ENCODE results near the gene EHD1. TPM values are rescaled to one million over a fixed set of nuclear protein-coding genes. Genes with fewer than 3 reads are reported as not detected.

EHD1 gene
- total and polyA plus RNA-seq, 2 of the 8 experiments (the other 6 are each of a cell fraction or from before 2014, with no cell fraction given): 31.5 to 42.9 TPM

DNA sequence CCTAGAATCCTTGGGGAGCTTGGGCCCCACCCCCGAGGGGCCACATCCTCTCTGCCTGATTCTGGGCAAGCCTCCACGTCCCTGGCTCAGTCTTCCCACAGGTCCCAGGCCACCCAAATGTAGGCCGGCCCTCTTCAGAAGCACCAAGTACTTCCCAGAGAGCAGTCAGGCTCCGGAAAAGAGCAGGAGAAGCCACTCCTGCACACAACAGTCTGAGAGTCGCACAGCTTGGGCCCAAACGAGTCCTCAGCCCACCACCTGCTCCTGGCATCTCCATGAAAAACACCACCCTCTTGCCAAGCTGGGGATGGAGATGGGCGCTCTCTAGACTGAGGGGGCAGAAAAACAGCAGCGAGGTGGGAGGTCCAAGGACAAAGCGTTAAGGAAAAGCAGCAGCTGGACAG, 15.4 kb downstream of the EHD1 start (continued):
- no peak for TF ChIP-seq GABPA (IDR thresholded peaks at IDR 0.05; ENCODE audit: borderline replicate concordance, insufficient read depth, low read length)
- no peak for TF ChIP-seq RAD21 (IDR thresholded peaks at IDR 0.05 in 1 of 2, conservative IDR thresholded peaks at IDR 0.05 in 1 of 2; ENCODE audit: low read depth in 2 of 2, low read length in 2 of 2)
- TF ChIP-seq TBP (IDR thresholded peaks at IDR 0.05; ENCODE audit: low read depth, low read length): no peak
- TF ChIP-seq POLR2AphosphoS5 (IDR thresholded peaks at IDR 0.05; ENCODE audit: low read depth, low read length): no peak
- TF ChIP-seq SRF (IDR thresholded peaks at IDR 0.05; ENCODE audit: low read depth, low read length): no peak
- TF ChIP-seq EZH2 (IDR thresholded peaks at IDR 0.05; ENCODE audit: low read depth, low read length, severe bottlenecking): no peak
- no peak for TF ChIP-seq TEAD4 (IDR thresholded peaks at IDR 0.05; ENCODE audit: low read depth, low read length)
- TF ChIP-seq, protein P1, sequence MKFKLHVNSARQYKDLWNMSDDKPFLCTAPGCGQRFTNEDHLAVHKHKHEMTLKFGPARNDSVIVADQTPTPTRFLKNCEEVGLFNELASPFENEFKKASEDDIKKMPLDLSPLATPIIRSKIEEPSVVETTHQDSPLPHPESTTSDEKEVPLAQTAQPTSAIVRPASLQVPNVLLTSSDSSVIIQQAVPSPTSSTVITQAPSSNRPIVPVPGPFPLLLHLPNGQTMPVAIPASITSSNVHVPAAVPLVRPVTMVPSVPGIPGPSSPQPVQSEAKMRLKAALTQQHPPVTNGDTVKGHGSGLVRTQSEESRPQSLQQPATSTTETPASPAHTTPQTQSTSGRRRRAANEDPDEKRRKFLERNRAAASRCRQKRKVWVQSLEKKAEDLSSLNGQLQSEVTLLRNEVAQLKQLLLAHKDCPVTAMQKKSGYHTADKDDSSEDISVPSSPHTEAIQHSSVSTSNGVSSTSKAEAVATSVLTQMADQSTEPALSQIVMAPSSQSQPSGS (IDR thresholded peaks at IDR 0.05; ENCODE audit: low read length): no peak
- TF ChIP-seq BACH1 (IDR thresholded peaks at IDR 0.05; ENCODE audit: low read length): no peak
- TF ChIP-seq EGR1 (IDR thresholded peaks at IDR 0.05; ENCODE audit: borderline replicate concordance, low read depth, low read length): no peak
- no peak for TF ChIP-seq YY1 (IDR thresholded peaks at IDR 0.05; ENCODE audit: low read depth, low read length)
